NOMO-1 treated with dmso at 0.1 percent for 144 hours (cell line): ENCODE measurements around the gene SLC13A5.
"Not testable (repeated sequence)": the region's sequence is repeated elsewhere in the genome, so short reads cannot be mapped to it uniquely, and the experiment has no call there.

Experiments used
- DNase-seq: peaks from one replicate; lab custom pipeline; 2025; ENCODE audit not compliant: unreplicated experiment; lab: John Stamatoyannopoulos, UW

Gene SLC13A5

DNA sequence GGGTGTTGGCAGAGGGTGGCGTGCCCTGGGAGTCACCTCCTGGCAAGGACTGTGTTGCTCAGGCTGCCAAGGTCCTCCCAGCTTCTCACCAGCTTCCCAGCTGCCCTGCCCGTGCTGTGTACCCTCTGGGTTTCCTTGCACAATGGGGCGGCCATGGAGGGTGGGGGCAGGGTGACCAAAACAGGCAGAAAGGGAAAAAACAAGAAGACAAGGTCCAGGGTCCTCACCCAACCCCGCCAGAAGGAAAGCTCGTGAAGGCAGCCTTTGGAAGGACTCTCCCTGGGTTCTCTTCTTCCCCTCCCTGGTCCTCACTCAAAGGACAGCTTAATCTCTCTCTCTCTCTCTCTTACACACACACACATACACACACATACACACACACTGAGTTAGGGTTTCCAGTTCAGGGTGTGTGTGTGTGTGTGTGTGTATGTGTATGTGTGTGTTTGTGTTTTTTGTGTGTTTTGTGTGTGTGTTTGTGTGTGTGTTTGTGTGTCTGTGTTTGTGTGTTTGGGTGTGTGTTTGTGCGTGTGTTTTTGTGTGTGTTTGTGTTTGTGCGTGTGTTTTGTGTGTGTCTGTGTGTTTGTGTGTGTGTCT lies 2.0 kb downstream of the SLC13A5 start:
- DNase-seq, result no peak

DNA sequence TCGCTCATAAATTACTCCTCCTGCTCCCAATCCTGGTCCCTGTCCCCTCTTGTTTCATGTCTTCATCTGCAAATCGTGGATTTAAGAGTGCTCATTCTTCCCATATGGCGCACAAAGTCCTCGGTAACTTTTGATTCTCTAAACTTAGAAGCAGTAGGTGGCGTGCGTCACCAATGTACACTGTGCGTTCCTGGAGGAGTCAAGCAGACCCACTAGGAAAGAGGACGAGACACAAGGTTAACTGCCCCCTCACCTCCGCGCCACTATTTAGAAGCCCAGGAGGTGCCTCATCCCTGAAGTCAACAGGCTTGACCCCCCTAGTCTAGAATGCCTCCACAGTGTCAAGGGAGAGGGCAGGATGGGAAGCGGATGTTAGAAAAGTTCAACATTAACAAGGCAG lies 2.9 kb downstream of the SLC13A5 start:
- no peak for DNase-seq

DNA sequence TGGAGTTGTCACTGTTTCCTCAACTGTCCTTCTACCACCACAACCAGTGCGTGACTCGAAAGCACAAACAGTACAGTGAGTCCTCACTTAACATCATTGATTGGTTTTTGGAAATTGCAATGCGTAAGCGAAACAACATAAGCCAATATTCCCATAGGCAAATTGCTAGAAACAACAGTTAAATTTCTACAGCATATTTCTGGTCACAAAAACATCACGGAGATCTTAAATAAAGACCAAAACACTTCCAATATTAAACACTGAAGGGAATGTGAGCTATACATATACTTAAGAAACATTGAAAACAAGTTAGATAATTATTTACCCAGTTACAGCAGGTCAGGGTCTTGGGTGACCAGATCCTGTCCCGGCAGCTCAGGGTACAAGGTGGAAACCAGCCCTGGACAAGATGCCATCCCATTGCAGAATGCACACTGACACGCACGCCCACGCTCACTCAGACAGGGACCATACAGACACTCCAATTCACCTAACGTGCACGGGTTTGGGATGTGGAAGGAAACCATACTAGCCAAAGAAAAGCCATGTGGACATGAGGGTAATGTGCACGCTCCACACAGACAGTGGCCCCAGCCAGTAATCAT lies 4.7 kb downstream of the SLC13A5 start:
- DNase-seq, result no peak

DNA sequence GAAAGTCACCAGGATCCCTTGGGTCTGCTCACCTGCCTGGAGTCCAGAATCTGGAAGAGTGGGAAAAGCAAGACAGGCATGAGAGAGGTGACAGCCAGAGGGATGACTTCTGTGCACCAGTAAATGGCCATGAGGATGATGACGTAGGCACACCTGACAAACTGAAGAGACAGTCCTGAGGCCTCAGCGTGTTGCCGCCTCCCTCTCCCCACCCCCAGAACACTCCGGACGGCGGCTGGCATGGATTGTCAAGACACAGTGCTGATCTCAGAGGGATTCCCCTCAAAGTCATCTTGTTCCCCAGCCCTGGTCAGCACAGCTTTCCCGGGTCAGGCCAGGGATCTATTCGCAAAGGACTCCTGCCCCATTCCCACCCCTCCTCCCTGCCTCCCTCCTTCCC lies 6.2 kb downstream of the SLC13A5 start:
- no peak for DNase-seq

DNA sequence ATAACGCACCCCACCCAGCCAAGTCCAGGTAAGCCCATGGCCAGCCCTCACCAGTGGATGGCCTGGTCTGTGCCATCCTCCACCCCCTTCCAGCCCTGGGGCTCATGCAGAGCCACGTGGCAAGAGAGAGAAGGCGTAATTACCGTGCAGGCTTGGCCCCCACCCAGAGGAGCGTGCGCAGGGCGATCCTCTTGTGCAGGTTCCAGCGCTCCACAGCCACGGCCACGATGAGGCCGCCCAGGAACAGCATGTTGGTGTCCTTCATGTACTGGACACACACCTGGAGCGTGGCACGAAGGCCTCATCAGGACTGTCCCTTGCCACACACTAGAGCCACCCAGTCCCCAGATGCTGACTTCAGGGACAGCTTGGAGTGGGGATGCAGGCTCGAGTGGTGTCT lies 6.7 kb downstream of the SLC13A5 start:
- DNase-seq, result no peak

DNA sequence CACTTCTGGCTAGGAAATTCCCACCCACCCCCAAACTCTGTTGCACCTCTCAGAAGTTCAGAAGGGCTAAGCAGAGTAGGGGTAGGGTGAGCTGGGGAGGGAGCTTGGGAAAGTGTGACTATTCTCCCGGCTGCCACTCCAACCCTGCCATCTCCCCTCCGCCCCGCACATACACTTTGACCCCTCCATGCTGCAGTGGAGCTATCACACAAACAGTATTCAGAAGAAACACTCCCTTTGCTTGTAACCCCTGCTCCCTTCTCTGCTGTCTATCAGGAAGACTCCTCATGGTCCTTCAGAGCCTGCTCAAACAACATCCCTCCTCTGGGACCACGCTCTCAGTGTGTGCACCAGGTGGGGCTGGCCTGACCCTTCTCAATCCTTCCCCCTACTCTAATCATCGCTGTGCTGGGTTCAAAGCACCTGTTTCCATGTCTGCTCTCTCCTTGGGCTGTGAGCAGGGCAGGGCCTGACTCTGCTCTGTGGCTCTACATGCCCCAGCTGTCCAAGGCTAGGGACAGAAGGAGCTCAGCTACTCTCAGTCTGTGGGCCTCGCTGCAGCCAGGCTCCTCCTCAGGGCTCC lies 8.6 kb downstream of the SLC13A5 start:
- no peak for DNase-seq

DNA sequence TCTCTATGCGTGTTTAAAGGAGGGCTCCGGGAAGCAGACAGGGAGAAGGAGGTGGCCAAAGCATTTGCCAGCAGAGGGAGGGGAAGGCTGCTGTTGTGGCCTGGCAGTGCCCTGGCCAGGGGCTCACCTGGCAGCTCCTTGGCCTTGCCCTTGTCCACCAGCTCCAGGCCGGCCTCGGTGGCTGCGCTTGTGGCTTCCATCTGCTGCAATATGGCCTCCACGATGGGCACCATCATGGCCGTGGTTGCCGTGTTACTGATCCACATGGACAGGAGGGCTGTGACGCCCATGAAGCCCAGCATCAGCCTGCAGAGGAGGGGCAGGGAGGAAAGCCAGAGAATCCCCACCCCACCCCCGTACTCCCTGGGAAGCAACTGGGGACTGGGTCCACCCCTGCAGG lies 9.4 kb downstream of the SLC13A5 start:
- no peak for DNase-seq

DNA sequence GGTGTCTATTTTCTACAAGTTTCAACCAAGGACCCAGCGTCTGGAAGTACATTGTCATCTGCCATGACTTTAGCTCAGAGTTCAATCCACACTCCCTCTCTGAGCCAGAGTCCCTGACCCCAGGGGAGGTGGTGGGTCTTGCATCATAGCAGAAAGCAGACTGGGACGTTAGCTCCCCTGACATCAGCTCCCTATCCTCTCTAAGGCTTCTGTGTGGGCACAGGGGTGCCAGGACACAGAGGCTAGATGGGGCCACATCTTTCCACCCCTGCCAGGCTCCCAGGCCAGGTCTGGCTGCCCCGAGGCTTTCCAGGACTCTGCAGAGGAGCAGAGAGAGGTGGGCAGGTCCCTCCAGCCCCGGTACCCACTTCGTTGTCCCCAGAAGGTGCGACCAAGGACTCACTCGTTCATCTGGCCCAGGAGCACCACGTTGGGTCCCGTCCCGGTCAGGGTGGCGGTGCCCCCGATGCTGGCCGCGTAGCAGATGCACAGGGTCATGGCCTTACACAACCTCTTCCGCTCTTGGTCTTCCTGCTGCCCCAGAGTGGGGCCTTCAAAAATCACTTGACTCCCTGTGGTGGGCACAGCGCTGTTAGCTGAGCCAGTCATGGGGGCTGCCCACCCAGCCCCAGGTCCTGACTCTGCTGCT lies 10.5 kb downstream of the SLC13A5 start:
- DNase-seq, result no peak

DNA sequence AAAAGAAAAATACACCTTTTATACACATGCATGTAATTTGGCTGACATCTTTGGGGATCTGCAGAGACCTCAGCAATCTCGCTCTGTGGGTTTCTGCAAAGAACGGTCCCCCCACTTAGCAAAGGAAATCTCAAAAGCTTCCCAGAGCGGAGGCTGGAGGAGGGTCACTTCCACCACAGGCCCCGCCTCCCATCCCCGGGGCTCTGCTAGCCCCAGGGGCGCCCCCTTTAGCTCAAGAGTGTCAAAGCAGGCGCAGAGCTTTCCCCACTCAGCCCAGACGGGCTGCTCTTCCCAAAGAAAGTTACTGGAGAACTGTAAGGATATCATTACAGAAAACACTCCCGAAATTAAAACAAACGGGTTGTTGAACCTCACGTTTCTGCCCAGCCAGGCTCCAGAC lies 11.4 kb downstream of the SLC13A5 start:
- no peak for DNase-seq

DNA sequence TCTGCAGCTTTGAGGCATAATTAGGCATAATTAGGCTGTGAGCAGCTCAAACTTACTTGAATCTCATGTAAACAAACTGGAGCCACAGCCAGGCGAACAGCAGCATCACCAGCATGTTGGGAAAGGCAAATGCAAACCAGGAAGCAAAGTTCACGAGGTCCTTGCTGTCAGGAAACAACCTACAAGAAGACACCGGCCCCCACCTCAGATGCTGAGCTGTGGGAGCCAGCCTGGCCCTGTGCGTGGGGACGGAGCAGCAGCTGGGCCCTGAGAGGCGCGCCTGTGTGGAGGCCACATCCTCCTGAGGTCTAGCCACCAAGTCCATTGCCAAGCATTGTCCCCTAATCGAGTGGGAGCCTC lies 12.2 kb downstream of the SLC13A5 start:
- DNase-seq, result no peak

DNA sequence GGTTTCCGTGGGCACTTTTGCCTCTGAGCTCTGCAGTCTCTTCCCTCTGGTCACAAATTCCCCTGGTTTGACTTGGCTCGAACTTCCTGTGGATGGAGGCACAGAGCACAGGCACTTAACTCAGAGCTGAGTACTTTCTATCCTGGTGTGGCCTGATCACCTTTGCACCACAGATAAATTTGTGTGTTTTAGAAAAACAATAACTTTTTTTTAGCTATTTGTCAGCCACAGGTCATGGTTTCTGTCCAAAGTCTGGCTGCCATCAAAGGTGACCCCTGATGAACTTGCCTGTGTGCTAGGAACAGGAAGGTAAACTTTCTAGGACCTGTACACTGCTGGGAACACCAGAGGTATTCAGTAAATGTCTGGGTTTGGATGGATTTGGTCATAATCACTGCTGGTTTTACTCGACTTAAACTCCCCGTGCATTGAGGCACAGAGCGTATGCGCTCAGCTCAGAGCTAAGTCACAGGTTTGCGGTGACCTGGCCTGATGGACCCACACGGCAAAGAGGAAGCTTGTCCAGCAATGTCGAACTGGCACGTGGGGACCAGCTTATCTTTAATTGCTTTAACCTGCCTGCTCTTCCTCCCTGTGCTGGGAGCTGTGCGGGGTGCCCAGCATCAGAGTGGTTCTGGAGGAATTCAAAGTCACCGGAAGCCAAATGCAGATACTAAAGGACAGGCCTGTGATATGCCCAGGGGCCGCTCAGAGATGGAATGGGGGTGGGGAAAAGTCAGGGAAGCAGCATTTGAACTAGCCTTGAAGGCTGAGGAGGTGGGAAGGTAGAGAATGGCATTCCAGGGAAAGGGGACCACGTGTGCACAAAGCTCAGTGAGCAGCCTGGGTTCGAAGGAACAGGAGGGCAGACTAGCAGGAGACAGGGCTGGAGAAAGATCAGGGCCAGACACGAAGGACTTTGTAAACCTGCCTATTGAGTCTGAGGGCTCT lies 12.9 kb downstream of the SLC13A5 start:
- DNase-seq, result no peak

DNA sequence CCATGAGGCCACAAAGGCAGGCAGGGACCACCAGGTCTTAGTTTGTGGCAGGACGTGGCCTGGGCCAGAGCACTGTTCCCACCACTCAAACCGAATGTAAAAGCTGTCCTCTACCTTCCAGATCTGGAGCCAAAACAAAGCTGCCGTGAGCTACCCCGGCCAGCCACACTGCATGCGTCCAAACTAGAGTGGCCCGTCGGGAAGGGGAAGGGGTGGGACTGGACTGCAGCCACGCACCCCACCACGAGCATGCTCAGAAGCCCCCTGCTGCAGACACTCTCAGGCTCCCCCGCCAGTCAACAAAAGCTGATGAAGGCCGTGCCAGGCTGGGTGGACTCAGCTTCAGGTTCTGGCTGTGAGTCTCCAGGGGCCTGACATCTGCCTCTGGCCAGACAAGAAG lies 15.2 kb downstream of the SLC13A5 start:
- DNase-seq, result no peak

DNA sequence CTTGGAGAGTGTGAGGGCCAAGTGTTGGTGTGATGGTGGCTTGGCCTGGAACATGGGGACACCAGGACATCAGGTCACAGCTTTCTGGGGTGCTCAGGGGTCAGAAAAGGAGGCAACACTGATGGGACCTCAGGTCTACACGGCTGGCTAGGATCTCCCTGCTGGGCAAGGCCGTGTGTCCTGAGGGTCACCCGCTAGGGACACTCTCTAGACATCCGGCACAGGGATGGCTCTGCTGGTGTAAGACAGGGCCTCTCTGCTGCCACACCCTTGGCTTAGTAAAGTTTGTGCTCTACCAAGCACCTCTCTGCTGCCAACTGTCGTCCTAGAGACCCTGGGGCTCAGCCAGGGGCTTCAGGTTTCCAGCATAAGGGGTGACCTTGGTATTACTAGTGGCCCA lies 16.3 kb downstream of the SLC13A5 start:
- no peak for DNase-seq

DNA sequence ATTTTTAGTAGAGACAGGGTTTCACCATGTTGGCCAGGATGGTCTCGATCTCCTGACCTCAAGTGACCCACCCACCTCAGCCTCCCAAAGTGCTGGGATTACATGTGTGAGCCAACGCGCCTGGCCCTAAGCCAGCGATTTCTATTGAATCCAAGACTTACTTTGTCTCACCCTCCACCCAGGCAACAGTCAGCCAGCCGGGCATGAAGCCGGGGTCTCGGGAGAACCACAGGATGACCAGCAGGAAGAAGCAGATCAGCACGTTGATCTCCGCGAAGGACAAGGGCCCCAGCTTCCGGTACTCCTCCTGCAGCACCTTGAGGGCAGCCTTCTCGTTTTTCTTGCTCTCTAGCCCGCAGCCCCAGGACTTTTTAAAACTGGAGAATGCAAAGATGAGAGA lies 17.6 kb downstream of the SLC13A5 start:
- DNase-seq, result no peak

DNA sequence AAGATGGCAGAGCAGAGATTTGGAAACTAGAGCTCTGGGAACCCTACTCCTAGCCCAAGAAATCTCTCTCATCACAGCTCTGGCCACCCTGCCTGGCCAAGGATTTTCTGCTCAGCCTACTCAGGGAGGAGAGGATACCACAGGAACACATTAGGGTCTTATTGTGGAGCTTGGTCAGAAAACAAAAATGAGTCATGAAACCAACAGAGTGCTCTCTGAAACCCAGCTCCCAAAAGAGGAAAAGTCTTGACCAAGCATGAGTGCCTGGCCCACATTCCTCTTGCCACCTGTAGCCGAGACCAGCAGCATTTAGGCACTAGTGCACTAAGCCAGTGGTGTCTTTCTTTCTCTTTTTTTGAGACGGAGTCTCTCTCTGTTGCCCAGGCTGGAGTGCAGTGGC lies 18.1 kb downstream of the SLC13A5 start:
- DNase-seq, result no peak

DNA sequence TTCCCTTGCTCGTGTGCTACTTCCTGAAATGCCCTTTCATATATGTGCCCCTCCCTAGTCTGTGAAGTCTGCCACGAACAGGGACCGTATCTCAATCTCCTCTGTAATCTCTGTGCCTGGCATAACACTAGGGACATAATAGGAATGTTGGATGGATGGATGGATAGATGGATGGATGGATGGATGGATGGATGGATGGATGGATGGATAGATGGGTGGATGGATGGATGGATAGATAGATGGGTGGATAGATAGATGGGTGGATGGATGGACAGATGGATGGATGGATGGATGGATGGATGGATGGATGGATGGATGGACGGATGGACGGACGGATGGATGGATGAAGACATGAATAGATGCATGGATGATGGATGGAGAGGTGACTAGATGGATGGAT lies 21.2 kb downstream of the SLC13A5 start:
- not testable (repeated sequence) for DNase-seq

DNA sequence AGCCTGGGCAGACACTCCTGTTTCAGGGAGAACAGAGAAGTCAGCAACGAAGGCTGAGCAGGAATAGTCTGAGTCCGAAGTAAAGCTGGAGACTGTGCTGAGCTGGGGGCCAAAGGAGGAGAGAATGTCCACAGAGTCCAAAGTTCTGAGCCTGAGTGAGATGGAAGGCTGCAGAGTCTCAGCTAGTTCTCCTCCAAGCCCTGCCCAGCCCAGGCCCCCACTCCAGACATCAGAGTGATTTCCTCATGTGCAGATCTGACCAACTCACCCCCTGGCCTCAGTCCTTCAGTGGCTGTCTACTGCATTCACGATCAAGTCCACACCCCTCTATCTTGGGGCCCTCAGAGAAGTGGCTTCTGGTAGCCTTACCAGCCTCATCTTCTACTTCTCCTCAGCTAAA lies 21.6 kb downstream of the SLC13A5 start:
- no peak for DNase-seq

DNA sequence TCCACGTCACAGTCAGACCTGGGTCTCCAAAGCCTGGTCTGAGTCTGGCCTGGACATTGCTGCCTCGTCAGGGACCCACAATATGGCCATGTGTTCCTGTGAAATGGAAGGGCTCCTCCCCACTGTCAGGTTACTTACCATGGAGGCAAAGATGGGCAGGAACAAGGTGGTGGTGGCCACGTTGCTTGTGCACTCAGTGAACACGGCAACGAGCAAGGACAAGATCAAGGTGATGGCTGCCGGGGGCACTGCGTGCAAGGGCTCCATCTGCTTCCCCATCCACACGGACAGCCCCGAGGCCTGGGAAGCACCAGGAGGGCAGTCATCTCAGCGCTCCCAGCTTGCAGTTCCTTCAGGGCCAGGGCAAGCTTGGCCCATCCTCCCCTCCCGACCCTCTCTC lies 22.5 kb downstream of the SLC13A5 start:
- DNase-seq, result no peak

DNA sequence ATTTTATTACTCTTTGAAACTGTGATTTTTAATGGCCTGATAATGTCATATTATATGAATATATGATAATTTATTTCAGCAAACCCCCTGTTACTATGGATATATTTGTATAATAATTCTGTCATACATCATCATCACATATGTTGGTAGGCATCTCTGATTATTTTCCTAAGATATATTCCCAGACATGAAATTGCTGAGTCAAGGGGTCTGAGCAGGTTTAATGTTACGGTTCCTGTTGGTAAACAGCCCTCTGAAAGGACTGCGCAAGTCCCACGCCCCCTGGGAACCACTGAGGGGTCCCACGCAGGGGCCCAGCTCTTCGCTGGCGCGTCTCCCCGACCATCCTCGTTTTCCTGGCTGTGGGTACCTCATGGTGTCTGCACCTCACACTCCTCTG lies 24.2 kb downstream of the SLC13A5 start:
- DNase-seq, result no peak

DNA sequence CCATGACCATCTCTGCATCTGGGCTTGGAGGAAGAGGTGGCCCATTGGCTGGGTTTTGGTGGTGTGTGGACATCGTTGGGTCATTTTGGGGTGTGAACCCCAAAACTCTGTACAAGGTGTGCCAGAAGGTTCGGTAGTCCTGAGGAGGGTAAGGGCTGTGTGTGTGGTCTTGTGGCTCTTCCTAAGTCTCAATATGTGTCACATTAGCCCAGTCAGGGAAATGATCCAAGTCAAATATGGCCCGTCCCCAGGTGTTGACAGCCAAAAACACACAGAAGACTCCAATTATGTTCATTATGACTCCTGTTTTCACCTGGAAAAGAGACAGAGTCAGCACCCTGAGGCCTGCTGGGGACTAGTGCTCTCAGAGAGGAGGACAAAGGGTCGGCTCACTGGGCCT lies 27.1 kb downstream of the SLC13A5 start:
- no peak for DNase-seq
